ENCODE measurements around the gene SIGLEC9.

The SIGLEC9 gene

GRCh38 chr19:51147663-51148062 is 23.0 kb downstream of the SIGLEC9 start:
- DNase-seq: no peak

- DNase-seq: no peak
Measured at GRCh38 chr19:51148580-51148979, 23.9 kb downstream of the SIGLEC9 start.

DNA sequence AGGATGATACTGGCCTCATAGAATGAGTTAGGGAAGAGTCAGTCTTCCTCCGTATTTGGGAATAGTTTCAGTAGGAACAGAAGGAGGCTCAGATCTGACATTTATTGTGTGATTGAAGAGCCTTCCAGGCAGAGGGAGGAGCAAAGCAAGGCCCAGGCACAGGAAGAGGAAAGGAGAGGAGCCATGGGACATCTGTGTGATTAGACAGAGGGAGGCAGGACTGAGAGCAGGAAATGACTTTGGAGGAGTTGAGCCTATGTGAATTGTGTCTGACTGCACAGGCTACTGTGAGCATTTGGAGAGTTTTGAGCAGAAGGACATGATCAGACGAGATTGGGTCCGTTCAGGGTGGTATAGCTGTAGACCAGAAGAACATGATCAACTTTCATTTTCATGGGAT is 25.9 kb downstream of the SIGLEC9 start:
- DNase-seq: no peak

DNA sequence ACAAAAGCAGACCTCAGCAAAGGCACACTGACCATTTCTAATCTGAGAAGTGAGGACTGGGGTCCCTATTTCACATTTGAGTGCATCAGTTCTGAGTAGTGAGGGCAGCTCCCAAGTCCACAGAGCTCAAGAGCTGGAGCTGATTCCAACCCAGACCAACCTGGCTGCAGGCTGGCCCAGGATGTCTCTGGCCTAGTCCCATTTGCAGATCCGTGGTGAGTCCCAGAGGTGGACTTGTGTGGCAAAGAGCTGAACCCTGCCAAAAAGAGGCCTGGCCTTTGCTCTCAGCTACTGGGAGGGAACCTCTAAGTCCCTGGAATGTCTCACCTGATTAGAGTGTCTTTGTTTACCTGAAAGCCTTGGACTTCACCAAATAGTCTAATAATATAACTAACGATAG is 32.0 kb downstream of the SIGLEC9 start:
- no peak for DNase-seq

- no peak for DNase-seq
Measured at GRCh38 chr19:51157265-51157664, 32.6 kb downstream of the SIGLEC9 start.

- peak; percentile 85 for DNase-seq
Measured at GRCh38 chr19:51158474-51159129, 33.9 kb downstream of the SIGLEC9 start.

DNA sequence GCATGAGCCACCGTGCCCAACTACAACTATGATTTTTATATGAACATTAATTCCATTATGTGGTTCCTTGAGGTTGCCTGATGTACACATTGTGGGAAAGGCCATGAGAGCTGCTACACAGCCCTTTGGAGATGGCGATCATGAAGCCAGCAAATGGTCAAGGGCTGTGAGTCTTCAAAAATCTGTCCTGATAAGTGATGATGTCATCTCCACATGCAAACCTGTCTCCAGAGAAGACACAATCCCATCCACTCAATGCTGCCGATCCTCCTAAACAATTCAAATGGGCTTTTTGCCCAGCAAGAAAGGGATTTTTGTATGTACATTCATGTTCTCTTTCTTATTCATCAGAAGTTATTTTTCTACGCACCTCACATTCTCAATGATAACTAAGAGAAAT is 35.0 kb downstream of the SIGLEC9 start:
- DNase-seq: no peak

DNA sequence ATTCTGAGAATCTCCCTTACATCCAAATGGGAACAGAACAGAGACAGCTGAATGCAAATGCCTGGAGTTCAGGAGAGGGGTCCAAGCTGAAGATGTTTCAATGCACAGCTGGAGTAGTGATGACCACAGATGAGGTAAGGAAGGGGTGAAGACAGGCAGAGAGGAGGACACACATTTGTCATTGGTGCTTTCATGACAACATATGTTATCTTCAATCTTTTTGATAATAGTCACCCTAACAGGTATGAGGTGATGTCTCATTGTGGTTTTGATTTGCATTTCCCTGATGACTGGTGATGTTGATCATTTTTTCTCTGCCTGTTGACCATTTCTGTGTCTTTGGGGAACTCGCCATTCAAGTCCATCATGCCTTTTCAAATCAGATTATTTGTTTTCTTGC is 36.6 kb downstream of the SIGLEC9 start:
- no peak for DNase-seq

- DNase-seq: no peak
Measured at GRCh38 chr19:51161867-51162496, 37.3 kb downstream of the SIGLEC9 start.

GRCh38 chr19:51163257-51163656 is 38.6 kb downstream of the SIGLEC9 start:
- DNase-seq: no peak

DNA sequence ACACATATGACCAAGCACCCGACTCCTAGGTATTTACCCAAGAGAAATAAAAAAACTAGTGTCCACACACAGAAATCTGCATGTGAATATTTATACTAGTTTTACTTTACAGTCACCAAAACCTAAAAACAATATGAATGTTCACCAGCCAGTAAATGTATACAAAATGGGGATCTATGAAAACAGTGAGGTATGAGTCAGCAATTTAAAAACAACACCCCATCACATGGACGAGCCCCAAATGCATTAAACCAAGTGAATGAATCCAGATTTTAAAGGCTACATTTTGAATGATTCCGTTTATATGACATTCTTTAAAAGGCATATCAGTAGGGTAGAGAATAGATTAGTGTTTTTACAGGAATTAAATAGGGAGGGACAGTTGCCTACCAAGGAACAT is 39.5 kb downstream of the SIGLEC9 start:
- no peak for DNase-seq

GRCh38 chr19:51166846-51167490 is 42.3 kb downstream of the SIGLEC9 start:
- DNase-seq: peak; percentile 32

- DNase-seq: no peak
Measured at GRCh38 chr19:51168564-51169282, 44.0 kb downstream of the SIGLEC9 start.

DNA sequence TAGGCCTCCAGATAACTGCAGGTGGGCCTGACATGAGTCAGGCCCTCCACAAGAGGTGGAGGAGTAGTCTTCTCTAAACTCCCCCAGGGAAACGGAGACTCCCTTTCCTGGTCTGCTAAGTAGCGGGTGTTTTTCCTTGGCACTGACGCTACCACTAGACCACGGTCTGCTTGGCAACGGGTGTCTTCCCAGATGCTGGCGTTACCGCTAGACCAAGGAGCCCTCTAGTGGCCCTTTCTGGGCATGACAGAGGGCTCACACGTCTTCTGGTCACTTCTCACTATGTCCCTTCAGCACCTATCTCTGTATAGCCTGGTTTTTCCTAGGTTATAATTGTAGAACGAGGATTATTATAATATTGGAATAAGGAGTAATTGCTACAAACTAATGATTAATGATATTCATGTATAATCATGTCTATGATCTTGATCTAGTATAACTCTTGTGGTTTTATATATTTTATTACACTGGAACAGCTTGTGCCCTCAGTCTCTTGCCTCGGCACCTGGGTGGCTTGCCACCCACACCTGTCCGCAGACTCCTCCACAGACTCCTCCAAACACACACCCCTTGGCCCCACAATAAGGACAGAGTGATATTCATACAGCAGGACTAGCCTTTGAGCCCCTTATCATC is 44.7 kb downstream of the SIGLEC9 start:
- DNase-seq: peak; percentile 75

DNA sequence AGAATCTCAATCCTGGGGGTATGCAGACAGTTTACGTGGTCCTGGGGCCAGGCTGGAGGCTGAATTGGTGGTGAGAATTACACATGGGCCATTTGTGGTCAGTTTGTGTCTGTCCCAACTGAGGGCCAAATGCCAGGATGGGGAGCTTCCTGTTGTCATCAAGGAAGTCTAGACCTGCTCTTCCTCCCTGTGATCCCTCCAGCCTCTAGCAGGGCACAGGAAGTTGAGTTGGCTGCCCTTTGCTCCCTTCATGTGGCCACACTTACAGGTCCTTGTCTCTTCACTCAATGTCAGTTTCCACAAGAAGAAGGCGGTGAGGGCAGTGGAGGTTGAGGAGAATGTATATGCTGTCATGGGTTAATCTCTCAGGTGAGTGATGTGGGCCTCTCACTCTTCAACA is 47.5 kb downstream of the SIGLEC9 start:
- no peak for DNase-seq

DNA sequence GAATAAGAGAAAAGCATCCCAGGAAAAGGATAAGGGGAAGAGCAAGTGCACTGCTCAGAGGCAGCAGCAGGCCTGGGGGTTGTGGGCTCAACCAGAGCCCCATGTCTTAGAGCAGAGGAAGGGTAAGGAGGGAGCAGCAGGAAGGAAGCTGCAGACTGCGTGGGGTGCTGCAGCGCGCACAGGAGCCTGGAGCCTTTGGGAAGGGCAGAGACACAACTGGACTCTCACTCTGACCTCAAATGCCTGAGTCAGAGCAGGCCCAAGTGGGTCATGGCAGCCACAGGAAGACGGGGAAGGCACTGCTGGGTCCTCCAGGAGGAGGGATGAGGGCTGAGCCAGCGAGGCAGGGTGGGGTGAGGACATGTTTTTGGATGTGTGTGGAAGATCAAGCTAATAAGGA is 49.0 kb downstream of the SIGLEC9 start:
- no peak for DNase-seq

GRCh38 chr19:51179256-51179655 is 54.5 kb downstream of the SIGLEC9 start:
- DNase-seq: no peak

Measured in CD4-positive, alpha-beta T cell treated with Interleukin-17A for 4 hours (primary cell).